ENCODE data around the gene WDR35.
A peak's percentile ranks its signal among the peaks of the same experiment; 100 is the strongest.

The WDR35 gene

DNA sequence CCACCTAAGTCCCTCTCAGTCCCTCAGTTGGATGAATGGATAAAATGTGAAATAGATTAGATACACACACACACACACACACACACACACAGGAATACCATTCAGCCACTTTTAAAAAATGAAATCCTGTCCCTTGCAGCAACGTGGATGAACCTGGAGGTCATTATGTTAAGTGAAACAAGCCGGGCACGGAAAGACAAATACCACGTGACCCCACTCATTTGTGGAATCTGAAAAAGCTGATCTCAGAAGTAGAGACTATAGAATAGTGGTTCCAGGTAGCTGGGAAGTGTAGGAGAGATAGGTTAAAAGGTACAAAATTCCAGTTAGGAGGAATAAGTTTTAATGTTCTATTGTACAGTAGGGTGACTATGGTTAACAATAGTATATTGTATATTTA is 119.1 kb downstream of the WDR35 start:
- Histone ChIP-seq H3K9ac (ENCODE audit: low read length) (no peak overlapping the region), H3K4me1 (ENCODE audit: control insufficient read depth, insufficient read depth, low read length) (peaks cover 8% of the 10 kb centered on the region), H3K36me3 (ENCODE audit: control insufficient read depth, insufficient read depth, low read length) (no peaks in the 10 kb centered on the region)

DNA sequence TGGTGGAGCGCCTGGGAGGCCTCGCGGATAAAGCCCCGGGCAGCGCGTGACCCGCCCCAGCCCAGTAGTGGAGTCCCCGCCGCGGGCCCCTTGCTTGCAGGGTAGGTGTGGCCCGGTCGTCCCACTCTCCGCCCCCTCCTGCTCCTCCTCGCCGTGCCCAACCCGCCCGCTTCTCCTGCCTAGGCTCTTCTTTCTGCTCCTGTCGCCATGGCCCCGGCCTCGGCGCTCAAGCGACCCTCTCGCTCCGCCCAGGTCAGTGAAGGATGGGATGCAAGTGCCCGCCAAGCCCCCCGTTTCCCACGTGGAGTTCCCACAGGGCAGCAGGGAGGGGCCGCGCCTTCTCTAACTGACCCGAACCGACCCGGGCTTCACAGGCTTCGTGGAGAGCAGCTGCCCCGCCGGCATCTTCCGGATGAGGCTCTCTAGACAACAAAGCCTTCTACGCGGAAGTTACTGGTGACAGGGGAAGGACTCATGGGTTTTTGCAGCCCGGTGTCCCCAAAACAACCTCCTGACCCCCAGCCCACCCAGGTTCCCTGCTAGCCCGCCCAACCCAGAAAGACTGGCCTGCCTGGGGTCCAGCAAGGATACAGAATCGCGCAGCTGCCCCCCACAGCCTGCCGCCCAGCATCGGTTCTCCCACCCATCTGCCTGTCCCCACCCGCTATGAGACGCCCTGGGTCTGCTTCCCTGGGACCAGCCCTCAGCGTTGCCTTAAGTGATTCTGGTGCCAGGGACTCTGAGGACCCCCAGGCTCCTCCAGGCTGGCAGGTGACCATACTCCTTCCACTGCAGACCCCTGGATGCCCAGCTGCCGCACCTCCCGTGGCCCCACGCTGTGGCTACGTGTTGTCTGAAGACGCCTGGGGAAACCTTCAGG is 121.0 kb downstream of the WDR35 start:
- no peak overlapping the region for H3K4me3 ChIP-seq (ENCODE audit: low read length)
- H3K9ac ChIP-seq (ENCODE audit: low read length) = peak overlapping the region; percentile 49
- no peaks in the 10 kb centered on the region for H3K36me3 ChIP-seq (ENCODE audit: control insufficient read depth, insufficient read depth, low read length)
- peaks cover 8% of the 10 kb centered on the region for H3K4me1 ChIP-seq (ENCODE audit: control insufficient read depth, insufficient read depth, low read length)
- H3K9me3 ChIP-seq (ENCODE audit: control insufficient read depth, low read length) = no peaks in the 10 kb centered on the region
- peaks cover 27% of the 10 kb centered on the region for H3K27me3 ChIP-seq (ENCODE audit: control insufficient read depth, insufficient read depth, low read length)

More for the DNA sequence above, 119.1 kb downstream of the WDR35 start:
- Histone ChIP-seq H3K4me3 (ENCODE audit: low read length) (no peak overlapping the region), H3K27me3 (ENCODE audit: control insufficient read depth, insufficient read depth, low read length) (peaks cover 24% of the 10 kb centered on the region), H3K9me3 (ENCODE audit: control insufficient read depth, low read length) (no peaks in the 10 kb centered on the region)

DNA sequence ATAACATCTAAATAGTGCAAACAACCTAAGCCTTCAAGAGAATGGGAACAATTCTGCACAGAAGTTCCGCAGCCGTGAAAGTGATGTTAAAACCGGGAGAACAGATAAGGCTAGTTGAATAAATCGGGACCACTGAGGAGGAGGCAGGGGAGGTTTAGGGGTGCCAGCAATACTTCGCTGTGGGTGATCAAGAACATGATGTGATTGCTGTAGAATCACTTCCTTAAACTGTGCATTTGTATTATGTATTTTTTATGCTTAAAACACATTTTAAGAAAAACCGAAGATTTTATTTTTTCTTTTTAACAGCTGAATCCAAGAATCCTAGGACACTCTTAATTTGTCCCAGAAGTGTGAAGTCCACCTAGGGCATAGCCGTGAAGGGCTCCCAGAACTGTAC is 121.7 kb downstream of the WDR35 start:
- H3K9ac ChIP-seq (ENCODE audit: low read length) = peak overlapping the region; percentile 49
- no peak overlapping the region for H3K4me3 ChIP-seq (ENCODE audit: low read length)
- H3K4me1 ChIP-seq (ENCODE audit: control insufficient read depth, insufficient read depth, low read length) = peaks cover 14% of the 10 kb centered on the region
- H3K36me3 ChIP-seq (ENCODE audit: control insufficient read depth, insufficient read depth, low read length) = no peaks in the 10 kb centered on the region
- no peaks in the 10 kb centered on the region for H3K9me3 ChIP-seq (ENCODE audit: control insufficient read depth, low read length)
- peaks cover 30% of the 10 kb centered on the region for H3K27me3 ChIP-seq (ENCODE audit: control insufficient read depth, insufficient read depth, low read length)

DNA sequence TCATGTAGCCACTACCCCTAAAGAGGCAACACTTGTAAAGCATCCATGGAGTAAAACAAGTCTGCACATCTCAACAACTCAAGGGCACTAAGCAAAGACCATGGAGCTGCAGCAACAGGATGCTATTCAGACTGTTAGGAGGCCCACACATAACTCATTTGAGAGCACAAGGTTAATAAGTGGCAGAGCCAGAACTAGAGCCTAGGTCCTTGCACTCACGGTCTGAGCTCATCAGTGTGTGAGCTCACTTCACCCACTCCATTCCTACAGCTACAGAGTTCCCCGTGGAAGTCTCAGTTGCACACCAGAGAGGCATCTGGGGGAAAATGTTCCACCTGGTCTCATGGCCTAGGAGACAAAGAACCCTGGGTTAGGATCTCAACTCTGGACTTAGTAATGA is 123.1 kb downstream of the WDR35 start:
- Histone ChIP-seq H3K4me1 (ENCODE audit: control insufficient read depth, insufficient read depth, low read length) (peaks cover 14% of the 10 kb centered on the region), H3K36me3 (ENCODE audit: control insufficient read depth, insufficient read depth, low read length) (no peaks in the 10 kb centered on the region), H3K9me3 (ENCODE audit: control insufficient read depth, low read length) (no peaks in the 10 kb centered on the region), H3K27me3 (ENCODE audit: control insufficient read depth, insufficient read depth, low read length) (peaks cover 31% of the 10 kb centered on the region), H3K4me3 (ENCODE audit: low read length) (no peak overlapping the region), H3K9ac (ENCODE audit: low read length) (no peak overlapping the region)

DNA sequence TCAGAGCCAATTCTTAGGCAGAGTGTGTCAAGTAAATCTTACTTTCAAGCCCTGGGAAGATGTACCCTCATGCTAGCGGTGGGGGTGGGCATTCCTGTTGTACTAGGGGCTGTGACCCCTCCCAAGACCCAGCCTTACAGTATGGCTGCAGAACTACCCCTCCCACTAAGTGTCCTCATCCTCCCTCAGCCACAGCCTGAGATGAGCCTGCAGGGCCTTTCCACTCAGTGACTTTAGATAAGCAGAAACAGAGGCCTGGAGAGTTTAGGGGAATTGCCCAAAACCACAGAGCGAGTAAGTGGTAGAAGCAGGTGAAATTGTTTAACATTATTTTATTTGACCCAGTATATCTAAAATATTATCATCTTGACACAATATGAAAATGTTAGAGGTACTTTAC is 124.8 kb downstream of the WDR35 start:
- no peak overlapping the region for H3K9ac ChIP-seq (ENCODE audit: low read length)
- H3K4me3 ChIP-seq (ENCODE audit: low read length) = no peak overlapping the region
- H3K9me3 ChIP-seq (ENCODE audit: control insufficient read depth, low read length) = no peaks in the 10 kb centered on the region
- peaks cover 14% of the 10 kb centered on the region for H3K4me1 ChIP-seq (ENCODE audit: control insufficient read depth, insufficient read depth, low read length)
- no peaks in the 10 kb centered on the region for H3K36me3 ChIP-seq (ENCODE audit: control insufficient read depth, insufficient read depth, low read length)
- peaks cover 31% of the 10 kb centered on the region for H3K27me3 ChIP-seq (ENCODE audit: control insufficient read depth, insufficient read depth, low read length)

DNA sequence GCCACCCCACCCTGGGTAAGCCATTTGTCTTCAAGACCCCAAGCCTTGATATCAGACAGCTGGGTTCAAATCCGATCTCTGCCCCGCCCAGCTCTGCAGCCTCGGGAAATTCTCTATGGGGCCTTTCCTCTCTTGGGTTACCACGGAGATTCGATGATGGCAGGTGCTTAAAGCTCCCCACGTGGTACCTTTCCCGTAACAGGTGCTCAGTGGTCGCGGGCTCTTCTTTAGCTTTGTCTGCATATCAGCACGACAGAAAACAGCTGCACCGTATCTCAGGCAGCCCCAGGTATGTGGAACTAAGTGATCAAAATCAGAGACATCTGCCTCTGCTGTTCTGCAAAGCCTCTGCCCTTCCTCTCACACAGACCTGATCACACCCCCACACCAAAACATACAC is 125.5 kb downstream of the WDR35 start:
- no peak overlapping the region for H3K4me3 ChIP-seq (ENCODE audit: low read length)
- peaks cover 14% of the 10 kb centered on the region for H3K4me1 ChIP-seq (ENCODE audit: control insufficient read depth, insufficient read depth, low read length)
- H3K36me3 ChIP-seq (ENCODE audit: control insufficient read depth, insufficient read depth, low read length) = no peaks in the 10 kb centered on the region
- H3K27me3 ChIP-seq (ENCODE audit: control insufficient read depth, insufficient read depth, low read length) = peaks cover 29% of the 10 kb centered on the region
- H3K9me3 ChIP-seq (ENCODE audit: control insufficient read depth, low read length) = no peaks in the 10 kb centered on the region
- H3K9ac ChIP-seq (ENCODE audit: low read length) = no peak overlapping the region

DNA sequence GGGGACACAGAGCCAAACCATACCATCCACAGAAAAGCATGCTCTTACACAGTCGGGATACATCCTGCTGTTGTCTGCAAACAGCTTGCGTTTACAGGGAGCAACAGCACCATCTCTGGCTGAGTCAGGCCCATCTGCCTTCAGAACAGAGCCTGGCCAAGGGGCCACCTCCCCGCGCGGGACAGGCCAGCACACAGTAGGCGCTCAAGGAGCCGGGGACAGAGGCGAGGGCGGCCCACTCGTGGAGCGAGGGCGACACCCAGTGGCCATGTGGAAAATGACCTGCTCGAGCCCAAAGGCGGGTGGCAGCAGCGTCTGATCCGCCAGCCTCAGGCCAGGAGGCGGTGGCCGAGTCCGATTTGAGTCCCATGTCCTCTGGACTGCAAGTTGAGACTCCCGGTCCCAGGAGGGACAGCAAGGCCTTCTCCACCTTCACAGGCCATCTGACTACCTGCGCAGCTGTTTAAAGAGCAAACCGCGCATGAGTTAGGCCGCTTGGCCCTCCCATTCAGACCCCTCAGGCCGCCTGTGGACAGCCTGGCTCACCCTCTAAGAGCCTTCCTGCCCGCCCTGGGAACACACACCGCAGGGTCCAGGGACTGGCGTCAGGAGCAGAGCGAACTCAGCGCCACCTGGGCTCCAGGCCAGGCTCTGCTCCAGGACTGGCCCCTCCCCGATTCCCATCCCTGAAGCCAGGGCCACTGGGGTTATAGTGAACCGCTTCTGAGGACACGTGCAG is 126.4 kb downstream of the WDR35 start:
- H3K9me3 ChIP-seq (ENCODE audit: control insufficient read depth, low read length) = no peaks in the 10 kb centered on the region
- H3K36me3 ChIP-seq (ENCODE audit: control insufficient read depth, insufficient read depth, low read length) = no peaks in the 10 kb centered on the region
- peak overlapping the region; percentile 57 for H3K9ac ChIP-seq (ENCODE audit: low read length)
- H3K4me1 ChIP-seq (ENCODE audit: control insufficient read depth, insufficient read depth, low read length) = peaks cover 8% of the 10 kb centered on the region
- H3K27me3 ChIP-seq (ENCODE audit: control insufficient read depth, insufficient read depth, low read length) = peaks cover 20% of the 10 kb centered on the region
- H3K4me3 ChIP-seq (ENCODE audit: low read length) = no peak overlapping the region

DNA sequence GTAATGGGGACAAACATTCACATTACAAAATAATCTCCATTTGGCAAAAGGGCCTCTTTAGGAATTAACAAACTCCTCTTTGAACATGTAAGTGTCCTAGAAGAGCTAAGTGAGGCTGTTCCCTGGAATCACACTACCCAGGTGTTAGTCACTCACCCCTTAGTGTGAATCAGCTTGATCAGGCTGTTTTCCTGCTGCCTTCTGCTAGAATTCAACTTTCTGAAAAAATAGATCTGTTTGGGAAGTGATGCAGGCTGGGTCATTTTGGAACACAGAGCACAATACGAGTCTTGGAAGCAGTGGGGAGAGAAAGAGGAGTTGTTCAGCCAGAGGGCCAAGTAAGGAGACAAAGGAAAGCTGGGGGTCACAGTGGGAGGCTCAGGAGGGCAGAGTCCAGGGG is 128.1 kb downstream of the WDR35 start:
- H3K9me3 ChIP-seq (ENCODE audit: control insufficient read depth, low read length) = no peaks in the 10 kb centered on the region
- H3K4me1 ChIP-seq (ENCODE audit: control insufficient read depth, insufficient read depth, low read length) = peaks cover 5% of the 10 kb centered on the region
- no peak overlapping the region for H3K4me3 ChIP-seq (ENCODE audit: low read length)
- H3K9ac ChIP-seq (ENCODE audit: low read length) = no peak overlapping the region
- H3K36me3 ChIP-seq (ENCODE audit: control insufficient read depth, insufficient read depth, low read length) = no peaks in the 10 kb centered on the region
- H3K27me3 ChIP-seq (ENCODE audit: control insufficient read depth, insufficient read depth, low read length) = peaks cover 7% of the 10 kb centered on the region

Measured in mucosa of stomach (tissue), 1 donor.